NK-92 treated with Interleukin-12 subunit alpha and Interleukin-12 subunit beta, amount 100 ng/mL, for 24 hours (cell line): ENCODE data around the gene SLC22A31.
"Not testable (repeated sequence)": the region's sequence is repeated elsewhere in the genome, so short reads cannot be mapped to it uniquely, and the experiment has no call there.

ENCODE experiments used
- DNase-seq: peaks from one replicate; lab custom pipeline; 2025; lab: John Stamatoyannopoulos, UW

The SLC22A31 gene

DNA sequence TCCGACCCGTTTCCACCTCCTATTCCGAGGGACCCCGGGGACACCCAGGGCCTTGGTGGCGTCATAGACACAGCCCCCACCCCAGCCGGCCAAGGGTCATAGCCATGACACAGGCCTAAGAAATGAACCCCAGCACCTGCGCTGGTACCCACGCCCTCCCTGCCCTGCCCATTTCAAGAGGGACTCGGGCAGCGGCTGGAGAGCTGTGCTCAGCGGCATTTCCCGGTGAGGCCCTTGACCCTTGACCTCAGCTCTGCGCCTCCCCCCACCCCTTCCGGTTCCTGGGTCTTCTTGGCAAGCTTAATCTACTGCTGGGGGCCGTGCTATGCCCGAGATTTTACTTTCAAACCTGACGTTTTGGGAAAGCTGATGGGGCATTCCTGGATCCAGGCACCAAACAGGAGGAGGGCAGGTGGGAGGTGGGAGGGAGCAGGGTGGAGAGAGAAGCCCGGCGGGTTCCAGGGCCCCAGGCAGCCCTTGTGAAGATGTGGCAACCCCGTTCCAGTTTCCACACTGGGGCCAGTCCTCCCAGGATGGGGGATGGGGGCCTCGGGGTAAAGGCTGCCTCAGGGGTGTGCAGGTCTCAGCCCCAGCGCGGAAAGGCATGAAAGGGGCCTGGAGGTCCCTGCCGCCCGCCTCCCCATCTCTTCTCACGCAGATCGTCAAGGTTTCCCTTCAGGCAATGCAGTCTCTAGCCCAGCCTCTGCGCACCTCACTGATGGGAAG lies at the start of gene SLC22A31:
TSS of gene SLC22A31 (minus strand) at position 414 of the 726 bp plus-strand sequence. CDS start at position 378, 36 bp downstream.
- no peak for DNase-seq

DNA sequence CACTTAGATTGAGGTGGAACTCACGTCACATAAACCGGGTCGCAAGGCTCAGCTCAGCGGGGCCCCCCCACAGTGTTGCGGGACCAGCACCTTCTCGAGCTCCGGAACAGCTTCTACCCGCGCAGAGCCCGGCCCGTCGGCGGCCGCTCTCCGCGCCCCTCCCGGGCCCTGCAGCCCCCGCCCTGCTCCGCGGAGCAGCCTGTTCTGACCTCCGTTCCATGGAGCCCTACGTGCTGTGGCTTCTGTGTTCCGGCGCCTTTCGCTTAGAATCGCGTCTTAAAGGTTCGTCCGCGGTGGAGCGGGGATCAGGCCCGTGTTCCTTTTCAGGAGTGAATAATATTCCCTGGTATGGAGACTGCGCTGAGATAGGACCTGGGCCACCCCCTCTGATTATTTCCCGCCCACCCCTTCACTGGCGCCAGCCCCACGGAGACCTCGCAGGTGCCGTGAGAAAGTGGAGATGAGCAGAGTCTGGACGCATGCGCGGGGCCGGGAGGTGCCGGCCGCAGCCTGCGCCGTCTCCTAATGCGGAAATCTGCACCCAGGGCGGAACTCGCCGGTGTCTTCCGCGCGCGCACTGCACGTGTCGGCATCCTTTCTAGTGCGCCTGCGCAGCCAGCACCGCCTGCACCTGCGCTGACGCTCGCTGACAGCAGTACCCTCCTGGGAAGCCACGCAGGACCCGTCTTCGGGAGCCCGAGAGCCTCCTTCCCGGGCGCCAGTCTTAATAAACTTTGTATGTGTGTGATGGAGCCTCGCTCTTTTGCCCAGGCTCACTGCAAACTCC lies 48.1 kb upstream of the SLC22A31 start:
- DNase-seq: no peak

DNA sequence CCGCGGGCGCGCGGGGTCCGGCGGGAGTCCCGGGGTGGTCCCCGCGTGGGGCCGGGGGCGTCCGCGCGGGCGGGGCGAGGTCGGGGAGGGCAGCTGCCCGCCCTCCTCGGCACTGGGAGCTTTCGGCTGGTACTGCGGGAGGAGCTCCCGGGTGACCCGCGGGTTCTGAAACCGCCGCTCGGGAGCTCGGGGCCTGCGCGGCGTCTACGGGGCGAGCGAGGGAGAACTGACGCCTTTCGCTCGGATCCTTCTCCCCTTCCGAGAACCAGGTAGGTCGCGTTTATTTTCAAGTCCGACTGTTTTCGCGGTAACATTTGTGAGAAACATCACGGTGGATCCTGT lies 47.4 kb upstream of the SLC22A31 start:
- not testable (repeated sequence) for DNase-seq

DNA sequence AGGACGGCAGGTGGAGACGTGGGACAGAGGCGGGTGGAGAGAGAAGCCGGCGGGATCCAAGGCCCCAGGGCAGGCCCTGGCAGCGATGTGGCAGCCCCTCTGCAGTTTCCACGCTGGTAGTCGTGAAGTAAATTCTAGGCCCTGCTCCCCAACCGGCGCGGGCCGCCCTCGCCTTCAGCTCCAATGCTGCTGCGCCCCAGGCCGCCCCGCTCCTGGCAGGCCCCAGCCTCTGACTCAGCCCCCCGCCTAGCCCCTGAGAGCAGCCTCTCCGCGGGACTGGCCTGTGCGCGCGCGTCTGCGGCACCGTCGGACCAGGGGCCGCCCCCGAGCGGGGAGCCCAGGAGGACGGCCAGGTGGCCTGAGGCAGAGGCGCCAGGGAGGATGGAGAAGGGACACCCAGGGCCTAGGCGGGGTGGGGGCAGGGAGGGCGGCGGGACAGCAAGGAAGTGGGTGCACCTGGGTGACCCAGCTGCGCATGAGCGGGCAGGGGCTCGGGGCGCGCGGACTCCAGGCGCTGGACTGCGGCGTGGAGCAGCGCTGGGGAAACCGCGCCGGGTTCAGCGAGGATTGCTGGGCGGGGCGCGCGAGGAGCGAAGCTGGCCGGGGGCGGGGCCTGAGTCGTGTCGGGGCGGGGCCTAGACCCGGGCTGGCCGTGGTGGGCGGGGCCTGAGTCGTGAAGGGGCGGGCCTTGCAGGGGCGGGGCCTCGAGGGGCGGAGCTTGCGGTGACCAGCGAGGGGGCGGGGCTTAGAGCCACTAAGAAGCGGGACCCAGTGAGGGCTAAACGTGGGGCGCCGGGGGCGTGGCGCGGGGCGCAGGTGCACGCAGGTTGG lies 46.8 kb upstream of the SLC22A31 start:
- DNase-seq: no peak

DNA sequence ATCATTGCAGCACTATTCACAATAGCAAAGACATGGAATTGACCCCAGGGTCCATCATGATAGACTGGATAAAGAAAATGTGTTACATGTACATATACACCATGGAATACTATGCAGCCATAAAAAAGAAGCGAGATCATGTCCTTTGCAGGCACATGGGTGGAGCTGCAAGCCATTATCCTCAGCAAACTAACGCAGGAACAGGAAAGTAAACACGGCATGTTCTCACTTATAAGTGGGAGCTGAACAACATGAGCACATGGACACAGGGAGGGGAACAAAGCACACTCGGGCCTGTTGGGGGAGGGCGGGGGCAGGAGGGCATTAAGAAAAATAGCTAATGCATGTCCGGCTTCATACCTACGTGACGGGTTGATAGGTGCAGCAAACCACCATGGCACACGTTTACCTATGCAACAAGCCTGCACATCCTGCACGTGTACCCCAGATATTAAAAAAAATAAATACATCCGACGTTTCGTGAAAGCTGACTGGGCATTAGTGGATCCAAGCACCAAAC lies 46.1 kb upstream of the SLC22A31 start:
- no peak for DNase-seq

DNA sequence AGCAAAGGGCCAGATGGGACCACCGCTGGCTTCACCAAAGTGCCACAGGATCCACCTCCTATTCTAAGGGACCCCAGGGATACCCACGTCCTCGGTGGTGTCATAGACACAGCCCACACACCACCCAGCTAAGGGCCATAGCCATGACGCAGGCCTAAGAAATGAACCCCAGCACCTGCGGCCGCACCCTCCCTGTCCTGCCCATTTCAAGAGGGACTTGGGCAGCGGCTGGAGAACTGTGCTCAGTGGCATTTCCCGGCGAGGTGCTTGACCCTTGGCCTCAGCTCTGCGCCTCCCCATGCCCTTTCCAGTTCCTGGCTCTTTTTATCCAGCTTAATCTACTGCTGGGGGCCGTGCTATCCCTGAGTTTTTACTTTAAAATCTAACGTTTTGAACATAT lies 44.4 kb upstream of the SLC22A31 start:
- DNase-seq: no peak

DNA sequence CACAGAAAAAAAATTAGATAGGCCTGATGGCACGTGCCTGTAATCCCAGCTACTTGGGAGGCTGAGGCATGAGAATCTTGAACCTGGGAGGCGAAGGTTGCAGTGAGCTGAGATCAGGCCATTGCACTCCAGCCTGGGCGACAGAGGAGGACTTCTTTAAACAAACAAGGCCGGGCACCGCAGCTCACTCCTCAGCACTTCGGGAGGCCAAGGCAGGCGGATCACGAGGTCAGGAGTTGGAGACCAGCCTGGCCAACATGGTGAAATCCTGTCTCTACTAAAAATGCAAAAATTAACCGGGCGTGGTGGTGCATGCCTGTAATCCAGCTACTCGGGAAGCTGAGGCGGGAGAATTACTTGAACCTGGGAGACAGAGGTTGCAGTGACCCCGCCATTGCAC lies 43.9 kb upstream of the SLC22A31 start:
- not testable (repeated sequence) for DNase-seq

DNA sequence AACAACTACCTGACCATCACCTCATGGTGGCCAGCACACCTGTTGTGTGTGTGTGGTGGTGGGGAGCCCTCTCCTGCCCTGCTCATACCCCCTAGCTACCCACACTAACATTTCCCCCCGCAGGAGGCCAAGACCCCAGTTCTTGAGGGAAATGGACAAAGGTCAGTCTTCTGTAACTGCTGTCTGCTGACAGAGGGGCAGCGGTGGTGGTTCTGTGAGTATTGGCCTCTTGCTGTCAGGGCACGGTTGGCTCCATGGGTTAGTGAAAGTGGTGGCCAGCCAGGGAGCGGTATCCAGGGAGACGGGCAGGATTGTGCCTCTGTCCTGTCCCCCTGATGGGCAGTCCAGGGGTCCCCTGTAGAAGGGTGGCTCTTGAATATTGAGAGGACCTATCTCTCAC lies 43.3 kb upstream of the SLC22A31 start:
- no peak for DNase-seq

DNA sequence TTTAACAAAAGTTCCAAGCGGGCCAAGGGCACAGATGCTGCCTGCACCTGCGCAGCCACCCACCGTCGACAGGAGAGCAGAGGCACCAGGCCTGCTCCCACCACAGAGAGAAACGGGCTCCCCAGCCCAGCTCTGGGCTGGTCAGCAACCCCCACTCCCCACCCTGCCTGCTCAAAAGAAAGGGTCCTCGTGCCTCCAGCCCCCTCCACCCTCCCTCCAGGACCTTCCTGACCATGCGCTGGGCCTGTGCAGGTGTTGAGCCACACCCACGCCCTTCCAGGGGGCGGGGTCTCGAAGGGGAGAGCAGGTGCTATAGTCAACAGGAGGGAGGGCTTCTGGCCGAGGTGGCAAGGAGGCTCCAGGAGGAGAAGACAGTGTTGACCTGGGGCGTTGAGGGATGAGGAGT lies 42.5 kb upstream of the SLC22A31 start:
- DNase-seq: no peak

DNA sequence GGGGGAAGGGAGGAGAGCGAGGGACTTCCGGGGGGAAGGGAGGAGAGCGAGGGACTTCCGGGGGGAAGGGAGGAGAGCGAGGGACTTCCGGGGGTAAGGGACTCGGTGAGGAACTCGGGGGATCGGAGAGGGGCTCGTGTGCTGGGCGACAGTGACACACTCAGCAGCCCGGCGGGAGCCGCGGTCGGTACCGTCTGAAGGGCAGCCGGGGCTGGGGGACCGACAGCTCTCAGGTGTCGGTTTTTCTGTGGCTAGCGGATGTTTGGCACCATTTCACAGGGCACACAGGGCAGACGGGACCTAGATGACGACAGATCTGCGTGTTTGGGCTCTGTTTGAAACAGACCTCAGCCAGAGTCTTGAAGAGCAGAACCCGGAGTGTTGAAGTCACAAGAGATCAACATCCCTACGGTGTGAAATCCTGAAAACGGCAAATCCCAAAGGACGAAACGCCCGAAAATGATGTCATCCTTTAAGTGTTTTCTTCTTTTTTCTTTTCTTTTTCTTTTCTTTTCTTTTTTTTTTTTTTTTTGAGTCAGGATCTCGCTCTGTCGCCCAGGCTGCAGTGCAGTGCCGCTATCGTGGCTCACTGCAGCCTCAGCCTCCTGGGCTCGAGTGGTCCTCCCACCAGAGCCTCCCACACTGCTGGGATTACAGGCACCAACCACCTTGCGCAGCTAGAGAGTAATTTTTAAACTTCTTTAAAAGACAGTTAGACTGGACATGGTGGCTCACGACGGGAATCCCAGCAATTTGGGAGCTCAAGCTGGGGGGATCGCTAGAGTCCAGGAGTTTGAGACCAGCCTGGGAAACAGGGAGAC lies 41.1 kb upstream of the SLC22A31 start:
- DNase-seq: peak; percentile 61

DNA sequence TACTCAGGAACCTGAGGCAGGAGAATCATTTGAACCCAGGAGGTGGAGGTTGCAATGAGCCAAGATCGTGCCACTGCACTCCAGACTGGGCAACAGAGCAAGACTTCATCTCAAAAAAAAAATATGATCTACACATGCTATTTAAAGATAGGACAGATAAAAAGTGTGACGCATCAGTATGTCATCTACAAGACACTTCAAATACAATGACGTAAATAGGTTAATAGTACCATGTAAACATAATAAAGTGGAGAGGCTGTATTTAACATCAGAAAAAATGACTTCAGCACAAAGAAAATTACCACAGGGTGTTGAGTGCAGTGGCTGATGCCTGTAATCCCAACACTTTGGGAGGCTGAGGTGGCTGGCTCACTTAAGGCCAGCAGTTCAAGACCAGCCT lies 37.4 kb upstream of the SLC22A31 start:
- no peak for DNase-seq

DNA sequence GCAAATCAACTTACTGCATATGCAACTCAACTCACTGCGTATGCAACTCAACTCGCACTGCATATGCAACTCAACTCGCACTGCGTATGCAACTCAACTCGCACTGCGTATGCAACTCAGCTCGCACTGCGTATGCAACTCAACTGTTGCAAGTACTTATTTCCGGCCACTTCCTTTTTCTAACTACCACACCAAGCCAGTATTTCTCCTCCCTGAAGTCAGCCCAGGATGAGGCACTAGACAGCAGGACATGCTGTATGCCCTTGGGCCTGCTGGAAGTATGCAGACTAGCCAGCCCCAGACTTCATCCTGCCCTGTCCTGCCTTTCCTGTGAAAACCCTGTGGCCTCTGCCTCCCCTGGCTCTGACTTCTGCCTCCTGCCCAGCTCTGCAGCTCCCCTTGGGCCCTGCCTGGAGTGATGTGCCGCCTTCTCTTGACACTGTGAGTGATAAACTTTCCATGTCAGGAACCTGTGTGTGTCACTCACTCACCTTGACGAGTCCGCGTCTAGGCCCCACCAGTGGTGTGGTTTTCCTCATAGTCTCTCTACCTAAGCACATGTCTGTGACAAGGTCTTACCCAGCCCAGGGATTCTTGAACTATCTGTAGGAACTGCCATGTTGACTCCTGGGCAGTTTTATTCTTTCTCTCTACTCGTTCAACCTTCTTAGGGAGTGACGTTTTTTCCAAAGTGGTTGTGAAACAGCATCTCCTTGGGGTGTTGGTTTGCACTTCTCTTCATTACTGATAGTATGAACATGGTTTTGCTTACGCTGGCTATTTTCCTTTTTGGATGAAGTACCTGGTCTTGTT lies 33.5 kb upstream of the SLC22A31 start:
- no peak for DNase-seq

DNA sequence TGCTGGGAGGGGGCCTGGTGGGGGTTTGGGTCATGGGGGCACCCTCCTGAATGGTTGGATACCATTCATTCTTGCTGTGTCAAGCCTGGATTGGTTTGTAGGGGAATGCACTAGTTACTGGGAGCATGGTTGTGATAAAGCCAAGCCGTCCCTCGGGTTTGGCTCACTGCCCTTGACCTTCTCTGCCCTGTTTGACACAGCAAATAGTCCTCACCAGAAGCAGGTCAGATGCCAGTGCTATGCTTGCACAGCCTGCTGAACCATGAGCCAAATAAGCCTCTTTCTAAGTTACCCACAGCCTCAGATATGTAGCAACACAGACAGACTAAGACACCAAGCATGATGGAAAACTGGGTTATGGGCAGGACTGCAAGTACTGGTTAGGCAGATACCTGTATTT lies 31.8 kb upstream of the SLC22A31 start:
- DNase-seq: no peak

DNA sequence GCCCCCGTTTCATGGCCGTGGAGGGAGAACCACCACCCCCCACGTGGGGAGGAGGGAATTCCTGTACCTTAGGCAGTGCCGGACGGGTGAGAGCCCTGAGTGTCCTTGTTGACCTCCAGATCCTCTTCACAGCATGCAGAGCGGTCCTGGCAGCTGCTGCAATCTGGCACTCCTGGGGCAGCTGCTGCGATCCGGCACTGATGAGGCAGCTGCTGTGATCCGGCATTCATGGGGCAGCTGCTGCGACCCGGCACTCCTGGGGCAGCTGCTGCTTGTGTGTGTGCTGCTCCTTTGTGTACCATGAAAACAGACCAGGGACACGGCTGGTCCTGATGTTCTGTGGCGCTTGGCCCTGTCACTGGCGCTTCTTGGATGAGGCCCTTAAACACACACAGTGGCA lies 29.9 kb upstream of the SLC22A31 start:
- no peak for DNase-seq

DNA sequence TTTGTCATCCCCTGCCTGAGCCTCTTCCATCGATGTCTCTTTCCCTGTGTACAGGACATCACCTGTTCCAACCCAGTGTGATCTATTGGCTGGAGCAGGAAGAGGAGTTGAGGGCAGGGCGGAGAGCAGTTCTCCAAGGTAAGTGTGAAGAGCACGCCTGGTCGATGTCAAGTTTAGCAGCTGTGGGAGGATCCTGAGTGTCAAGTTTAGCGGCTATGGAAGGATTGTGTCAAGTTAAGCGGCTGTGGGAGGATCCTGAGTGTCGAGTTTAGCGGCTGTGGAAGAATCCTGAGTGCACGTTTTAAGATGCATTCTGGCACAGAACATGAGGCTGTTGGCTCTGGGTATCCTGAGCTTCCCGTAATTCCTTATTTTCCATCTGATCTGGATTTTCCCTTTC lies 24.3 kb upstream of the SLC22A31 start:
- no peak for DNase-seq

DNA sequence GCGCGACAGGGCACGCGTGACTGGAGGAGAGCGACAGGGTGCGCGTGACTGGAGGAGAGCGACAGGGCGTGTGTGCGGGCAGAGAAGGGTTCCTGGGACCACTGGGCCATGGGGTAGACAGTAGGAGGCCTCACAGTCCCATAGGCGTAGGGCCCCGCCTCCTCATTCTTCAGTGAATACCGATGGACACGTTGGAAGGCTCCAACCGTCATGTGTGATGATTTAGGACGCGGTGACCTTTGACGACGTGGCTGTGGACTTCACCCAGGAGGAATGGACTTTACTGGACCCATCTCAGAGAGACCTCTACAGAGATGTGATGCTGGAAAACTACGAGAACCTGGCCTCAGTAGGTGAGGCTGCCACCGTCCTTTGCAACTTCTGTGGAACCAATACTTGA lies 22.6 kb upstream of the SLC22A31 start:
- no peak for DNase-seq

DNA sequence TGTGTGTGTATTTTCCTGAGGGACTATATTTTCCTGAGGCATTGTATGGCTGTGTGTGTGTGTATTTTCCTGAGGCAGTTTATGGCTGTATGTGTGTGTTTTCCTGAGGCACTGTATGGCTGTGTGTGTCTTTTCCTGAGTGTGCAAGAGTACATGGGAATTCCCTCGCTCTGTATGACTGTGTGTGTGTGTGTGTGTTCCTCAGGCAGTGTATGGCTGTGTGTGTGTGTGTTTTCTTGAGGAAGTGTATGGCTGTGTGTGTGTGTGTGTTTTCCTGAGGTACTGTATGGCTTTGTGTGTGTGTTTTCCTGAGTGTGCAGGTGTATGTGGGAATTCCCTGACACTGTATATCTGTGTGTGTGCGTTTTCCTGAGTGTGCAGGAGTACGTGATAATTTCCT lies 21.3 kb upstream of the SLC22A31 start:
- no peak for DNase-seq

DNA sequence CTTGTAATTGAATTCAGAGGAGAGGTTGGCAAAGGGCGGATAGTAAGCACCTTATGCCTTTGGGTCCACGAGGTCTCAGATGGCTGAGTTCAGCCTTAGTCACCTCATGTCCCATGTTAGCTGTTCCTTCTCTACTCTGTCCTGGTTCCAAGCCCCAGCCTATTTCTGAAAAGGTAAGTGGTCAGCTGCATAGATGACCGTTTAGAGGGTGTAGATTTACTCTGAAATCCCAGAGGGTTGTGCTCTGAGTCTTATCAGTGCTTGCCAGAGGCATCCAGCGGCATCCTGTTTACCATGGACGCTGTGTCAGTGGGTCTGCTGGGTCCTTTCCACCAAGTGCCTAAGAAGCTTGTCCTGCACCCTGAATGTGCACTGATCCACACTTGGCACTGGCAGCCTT lies 19.0 kb upstream of the SLC22A31 start:
- DNase-seq: no peak

DNA sequence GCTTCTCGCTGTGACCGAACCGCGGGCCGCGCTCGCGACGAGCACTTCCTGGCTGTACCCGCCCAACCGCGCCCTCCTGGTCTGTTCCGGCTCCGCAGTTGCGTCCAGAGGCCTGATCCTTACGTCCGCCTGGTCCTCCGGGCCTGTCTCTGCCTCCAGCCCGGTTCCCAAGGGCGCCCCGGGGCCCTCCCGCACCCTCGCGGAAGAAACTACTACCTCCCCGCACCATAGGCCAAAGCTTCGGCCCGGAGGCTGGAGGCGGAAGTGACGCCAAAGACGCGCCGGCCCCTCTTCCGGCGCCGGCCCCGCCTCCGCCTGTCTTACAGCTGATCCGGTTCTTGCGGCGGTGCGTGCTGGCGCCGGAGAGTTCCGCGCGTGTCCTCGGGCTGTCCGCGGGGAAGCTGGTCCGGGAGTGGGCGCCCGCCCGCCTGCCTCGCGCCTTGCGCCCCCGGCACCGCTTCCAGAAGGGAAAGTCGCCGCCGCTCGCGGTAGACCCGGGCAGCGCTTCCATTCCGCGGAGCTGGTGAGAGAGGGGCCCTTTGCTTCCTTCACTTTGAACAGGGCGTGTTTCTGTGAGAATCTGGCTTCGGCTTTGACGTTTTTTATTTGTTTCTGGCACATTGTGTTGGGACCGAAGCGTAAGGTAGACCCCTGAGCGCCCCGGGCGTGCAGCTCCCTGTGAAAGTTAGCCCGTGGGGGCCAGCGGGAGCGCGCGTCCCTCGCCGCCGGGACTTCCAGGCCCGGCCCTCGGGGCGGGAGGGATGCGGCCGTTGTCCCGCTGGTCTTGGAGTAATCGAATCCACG lies 17.3 kb upstream of the SLC22A31 start, which contains the start of gene ZNF778:
TSS of gene ZNF778 (plus strand) at position 316 of the 804 bp plus-strand sequence. CDS start 3,425 bp downstream, outside the sequence.
- DNase-seq: peak; percentile 64

DNA sequence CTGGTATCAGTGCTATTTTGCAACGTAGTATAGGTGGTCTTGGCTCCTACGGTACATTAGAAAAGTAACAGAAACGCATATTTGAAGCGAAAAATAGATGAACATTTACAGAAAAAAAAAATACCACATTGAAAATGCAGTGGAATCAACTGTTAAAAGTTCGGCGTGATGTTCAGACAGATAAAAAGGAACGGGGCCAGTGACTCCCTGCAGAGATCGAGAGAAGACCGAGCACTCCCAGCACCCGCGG lies 16.7 kb upstream of the SLC22A31 start:
- DNase-seq: no peak
